ENCODE results near the gene DLX3.

GRCh38 chr17:49998836-49999511, 4.0 kb upstream of the DLX3 start:
- no peak for TF ChIP-seq ZNF8 (CRISPR knock-in tag; IDR thresholded peaks at IDR 0.05)
- TF ChIP-seq RARB (CRISPR knock-in tag; IDR thresholded peaks at IDR 0.05), result no peak
- no peak for TF ChIP-seq ISL1 (CRISPR knock-in tag; IDR thresholded peaks at IDR 0.05)
- no peak for TF ChIP-seq ZFP30 (CRISPR knock-in tag; IDR thresholded peaks at IDR 0.05)
- TF ChIP-seq PATZ1 (CRISPR knock-in tag; IDR thresholded peaks at IDR 0.05; ENCODE audit: borderline replicate concordance), result no peak
- TF ChIP-seq GLIS3 (CRISPR knock-in tag; IDR thresholded peaks at IDR 0.05), result no peak
- TF ChIP-seq ARNTL (CRISPR knock-in tag; IDR thresholded peaks at IDR 0.05; ENCODE audit: borderline replicate concordance, low read depth), result no peak
- no peak for TF ChIP-seq ZFP3 (CRISPR knock-in tag; IDR thresholded peaks at IDR 0.05)
- no peak for TF ChIP-seq OSR1 (CRISPR knock-in tag; IDR thresholded peaks at IDR 0.05)
